ENCODE results near the gene SLC22A31. TPM values are rescaled to one million over a fixed set of nuclear protein-coding genes. Genes with fewer than 3 reads are reported as not detected.

Gene SLC22A31
- total and polyA plus RNA-seq, 8 donors: 0.70 to 283 (median 1.8) TPM

DNA sequence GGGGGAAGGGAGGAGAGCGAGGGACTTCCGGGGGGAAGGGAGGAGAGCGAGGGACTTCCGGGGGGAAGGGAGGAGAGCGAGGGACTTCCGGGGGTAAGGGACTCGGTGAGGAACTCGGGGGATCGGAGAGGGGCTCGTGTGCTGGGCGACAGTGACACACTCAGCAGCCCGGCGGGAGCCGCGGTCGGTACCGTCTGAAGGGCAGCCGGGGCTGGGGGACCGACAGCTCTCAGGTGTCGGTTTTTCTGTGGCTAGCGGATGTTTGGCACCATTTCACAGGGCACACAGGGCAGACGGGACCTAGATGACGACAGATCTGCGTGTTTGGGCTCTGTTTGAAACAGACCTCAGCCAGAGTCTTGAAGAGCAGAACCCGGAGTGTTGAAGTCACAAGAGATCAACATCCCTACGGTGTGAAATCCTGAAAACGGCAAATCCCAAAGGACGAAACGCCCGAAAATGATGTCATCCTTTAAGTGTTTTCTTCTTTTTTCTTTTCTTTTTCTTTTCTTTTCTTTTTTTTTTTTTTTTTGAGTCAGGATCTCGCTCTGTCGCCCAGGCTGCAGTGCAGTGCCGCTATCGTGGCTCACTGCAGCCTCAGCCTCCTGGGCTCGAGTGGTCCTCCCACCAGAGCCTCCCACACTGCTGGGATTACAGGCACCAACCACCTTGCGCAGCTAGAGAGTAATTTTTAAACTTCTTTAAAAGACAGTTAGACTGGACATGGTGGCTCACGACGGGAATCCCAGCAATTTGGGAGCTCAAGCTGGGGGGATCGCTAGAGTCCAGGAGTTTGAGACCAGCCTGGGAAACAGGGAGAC lies 41.1 kb upstream of the SLC22A31 start:
- Histone ChIP-seq H3K27me3 (no peaks in the 10 kb centered on the region), H3K4me3 (peak overlapping the region; percentile 57 to 66), H3K36me3 (no peaks in the 10 kb centered on the region), H3K27ac (peak overlapping the region; percentile 96 to 97), H3K4me1 (peaks cover 0 to 11% of the 10 kb centered on the region in 2 donors), H3K9me3 (no peaks in the 10 kb centered on the region)
- peak; percentile 78 to 89 (median 84) for DNase-seq
- intact Hi-C loops (cut with DNase I): no loop called here
- peak; percentile 59 for ATAC-seq
- TF ChIP-seq, protein P1, sequence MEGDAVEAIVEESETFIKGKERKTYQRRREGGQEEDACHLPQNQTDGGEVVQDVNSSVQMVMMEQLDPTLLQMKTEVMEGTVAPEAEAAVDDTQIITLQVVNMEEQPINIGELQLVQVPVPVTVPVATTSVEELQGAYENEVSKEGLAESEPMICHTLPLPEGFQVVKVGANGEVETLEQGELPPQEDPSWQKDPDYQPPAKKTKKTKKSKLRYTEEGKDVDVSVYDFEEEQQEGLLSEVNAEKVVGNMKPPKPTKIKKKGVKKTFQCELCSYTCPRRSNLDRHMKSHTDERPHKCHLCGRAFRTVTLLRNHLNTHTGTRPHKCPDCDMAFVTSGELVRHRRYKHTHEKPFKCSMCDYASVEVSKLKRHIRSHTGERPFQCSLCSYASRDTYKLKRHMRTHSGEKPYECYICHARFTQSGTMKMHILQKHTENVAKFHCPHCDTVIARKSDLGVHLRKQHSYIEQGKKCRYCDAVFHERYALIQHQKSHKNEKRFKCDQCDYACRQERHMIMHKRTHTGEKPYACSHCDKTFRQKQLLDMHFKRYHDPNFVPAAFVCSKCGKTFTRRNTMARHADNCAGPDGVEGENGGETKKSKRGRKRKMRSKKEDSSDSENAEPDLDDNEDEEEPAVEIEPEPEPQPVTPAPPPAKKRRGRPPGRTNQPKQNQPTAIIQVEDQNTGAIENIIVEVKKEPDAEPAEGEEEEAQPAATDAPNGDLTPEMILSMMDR (IDR thresholded peaks at IDR 0.05): no peak

DNA sequence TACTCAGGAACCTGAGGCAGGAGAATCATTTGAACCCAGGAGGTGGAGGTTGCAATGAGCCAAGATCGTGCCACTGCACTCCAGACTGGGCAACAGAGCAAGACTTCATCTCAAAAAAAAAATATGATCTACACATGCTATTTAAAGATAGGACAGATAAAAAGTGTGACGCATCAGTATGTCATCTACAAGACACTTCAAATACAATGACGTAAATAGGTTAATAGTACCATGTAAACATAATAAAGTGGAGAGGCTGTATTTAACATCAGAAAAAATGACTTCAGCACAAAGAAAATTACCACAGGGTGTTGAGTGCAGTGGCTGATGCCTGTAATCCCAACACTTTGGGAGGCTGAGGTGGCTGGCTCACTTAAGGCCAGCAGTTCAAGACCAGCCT lies 37.4 kb upstream of the SLC22A31 start:
- intact Hi-C loops (cut with DNase I): no loop called here

DNA sequence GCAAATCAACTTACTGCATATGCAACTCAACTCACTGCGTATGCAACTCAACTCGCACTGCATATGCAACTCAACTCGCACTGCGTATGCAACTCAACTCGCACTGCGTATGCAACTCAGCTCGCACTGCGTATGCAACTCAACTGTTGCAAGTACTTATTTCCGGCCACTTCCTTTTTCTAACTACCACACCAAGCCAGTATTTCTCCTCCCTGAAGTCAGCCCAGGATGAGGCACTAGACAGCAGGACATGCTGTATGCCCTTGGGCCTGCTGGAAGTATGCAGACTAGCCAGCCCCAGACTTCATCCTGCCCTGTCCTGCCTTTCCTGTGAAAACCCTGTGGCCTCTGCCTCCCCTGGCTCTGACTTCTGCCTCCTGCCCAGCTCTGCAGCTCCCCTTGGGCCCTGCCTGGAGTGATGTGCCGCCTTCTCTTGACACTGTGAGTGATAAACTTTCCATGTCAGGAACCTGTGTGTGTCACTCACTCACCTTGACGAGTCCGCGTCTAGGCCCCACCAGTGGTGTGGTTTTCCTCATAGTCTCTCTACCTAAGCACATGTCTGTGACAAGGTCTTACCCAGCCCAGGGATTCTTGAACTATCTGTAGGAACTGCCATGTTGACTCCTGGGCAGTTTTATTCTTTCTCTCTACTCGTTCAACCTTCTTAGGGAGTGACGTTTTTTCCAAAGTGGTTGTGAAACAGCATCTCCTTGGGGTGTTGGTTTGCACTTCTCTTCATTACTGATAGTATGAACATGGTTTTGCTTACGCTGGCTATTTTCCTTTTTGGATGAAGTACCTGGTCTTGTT lies 33.5 kb upstream of the SLC22A31 start:
- DNase-seq: no peak
- intact Hi-C loops (cut with DNase I): no loop called here
- Histone ChIP-seq H3K36me3 (peaks cover 0 to 44% of the 10 kb centered on the region in 2 donors), H3K4me1 (peaks cover 0 to 10% of the 10 kb centered on the region in 2 donors), H3K27ac (peak overlapping the region; percentile 58 to 73), H3K9me3 (peaks cover 0 to 1% of the 10 kb centered on the region in 2 donors), H3K27me3 (no peaks in the 10 kb centered on the region), H3K4me3 (no peak overlapping the region)
- peak; percentile 86 for ATAC-seq
- TF ChIP-seq, protein P1 (IDR thresholded peaks at IDR 0.05): no peak

More for the DNA sequence above, 37.4 kb upstream of the SLC22A31 start:
- TF ChIP-seq, protein P1 (IDR thresholded peaks at IDR 0.05): no peak
- H3K27ac ChIP-seq: no peak overlapping the region
- DNase-seq (no peak), ATAC-seq (no peak)
- no peaks in the 10 kb centered on the region for H3K9me3 ChIP-seq
- H3K27me3 ChIP-seq: no peaks in the 10 kb centered on the region
- H3K4me1 ChIP-seq: peaks cover 0 to 21% of the 10 kb centered on the region in 2 donors
- no peak overlapping the region for H3K4me3 ChIP-seq
- H3K36me3 ChIP-seq: peaks cover 0 to 13% of the 10 kb centered on the region in 2 donors

DNA sequence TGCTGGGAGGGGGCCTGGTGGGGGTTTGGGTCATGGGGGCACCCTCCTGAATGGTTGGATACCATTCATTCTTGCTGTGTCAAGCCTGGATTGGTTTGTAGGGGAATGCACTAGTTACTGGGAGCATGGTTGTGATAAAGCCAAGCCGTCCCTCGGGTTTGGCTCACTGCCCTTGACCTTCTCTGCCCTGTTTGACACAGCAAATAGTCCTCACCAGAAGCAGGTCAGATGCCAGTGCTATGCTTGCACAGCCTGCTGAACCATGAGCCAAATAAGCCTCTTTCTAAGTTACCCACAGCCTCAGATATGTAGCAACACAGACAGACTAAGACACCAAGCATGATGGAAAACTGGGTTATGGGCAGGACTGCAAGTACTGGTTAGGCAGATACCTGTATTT lies 31.8 kb upstream of the SLC22A31 start:
- H3K9me3 ChIP-seq: peaks cover 0 to 18% of the 10 kb centered on the region in 2 donors
- H3K4me1 ChIP-seq: peaks cover 0 to 10% of the 10 kb centered on the region in 2 donors
- DNase-seq: no peak
- no peak overlapping the region for H3K4me3 ChIP-seq
- ATAC-seq: no peak
- intact Hi-C loops (cut with DNase I): no loop called here
- H3K27ac ChIP-seq: no peak overlapping the region
- peaks cover 0 to 62% of the 10 kb centered on the region in 2 donors for H3K36me3 ChIP-seq
- TF ChIP-seq, protein P1 (IDR thresholded peaks at IDR 0.05): no peak
- H3K27me3 ChIP-seq: no peaks in the 10 kb centered on the region

DNA sequence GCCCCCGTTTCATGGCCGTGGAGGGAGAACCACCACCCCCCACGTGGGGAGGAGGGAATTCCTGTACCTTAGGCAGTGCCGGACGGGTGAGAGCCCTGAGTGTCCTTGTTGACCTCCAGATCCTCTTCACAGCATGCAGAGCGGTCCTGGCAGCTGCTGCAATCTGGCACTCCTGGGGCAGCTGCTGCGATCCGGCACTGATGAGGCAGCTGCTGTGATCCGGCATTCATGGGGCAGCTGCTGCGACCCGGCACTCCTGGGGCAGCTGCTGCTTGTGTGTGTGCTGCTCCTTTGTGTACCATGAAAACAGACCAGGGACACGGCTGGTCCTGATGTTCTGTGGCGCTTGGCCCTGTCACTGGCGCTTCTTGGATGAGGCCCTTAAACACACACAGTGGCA lies 29.9 kb upstream of the SLC22A31 start:
- intact Hi-C loops (cut with DNase I): no loop called here
- Histone ChIP-seq H3K9me3 (peaks cover 0 to 24% of the 10 kb centered on the region in 2 donors), H3K27ac (no peak overlapping the region)

More for the DNA sequence above, 29.9 kb upstream of the SLC22A31 start:
- peaks cover 0 to 80% of the 10 kb centered on the region in 2 donors for H3K36me3 ChIP-seq
- H3K4me1 ChIP-seq: peaks cover 0 to 10% of the 10 kb centered on the region in 2 donors
- H3K4me3 ChIP-seq: no peak overlapping the region
- no peak for DNase-seq
- TF ChIP-seq, protein P1 (IDR thresholded peaks at IDR 0.05): no peak
- no peaks in the 10 kb centered on the region for H3K27me3 ChIP-seq
- no peak for ATAC-seq
